ENCODE results near the gene MALT1.
A peak's percentile ranks its signal among the peaks of the same experiment; 100 is the strongest.
"Not testable (repeated sequence)": the region's sequence is repeated elsewhere in the genome, so short reads cannot be mapped to it uniquely, and the experiment has no call there.

MALT1 gene, protein sequence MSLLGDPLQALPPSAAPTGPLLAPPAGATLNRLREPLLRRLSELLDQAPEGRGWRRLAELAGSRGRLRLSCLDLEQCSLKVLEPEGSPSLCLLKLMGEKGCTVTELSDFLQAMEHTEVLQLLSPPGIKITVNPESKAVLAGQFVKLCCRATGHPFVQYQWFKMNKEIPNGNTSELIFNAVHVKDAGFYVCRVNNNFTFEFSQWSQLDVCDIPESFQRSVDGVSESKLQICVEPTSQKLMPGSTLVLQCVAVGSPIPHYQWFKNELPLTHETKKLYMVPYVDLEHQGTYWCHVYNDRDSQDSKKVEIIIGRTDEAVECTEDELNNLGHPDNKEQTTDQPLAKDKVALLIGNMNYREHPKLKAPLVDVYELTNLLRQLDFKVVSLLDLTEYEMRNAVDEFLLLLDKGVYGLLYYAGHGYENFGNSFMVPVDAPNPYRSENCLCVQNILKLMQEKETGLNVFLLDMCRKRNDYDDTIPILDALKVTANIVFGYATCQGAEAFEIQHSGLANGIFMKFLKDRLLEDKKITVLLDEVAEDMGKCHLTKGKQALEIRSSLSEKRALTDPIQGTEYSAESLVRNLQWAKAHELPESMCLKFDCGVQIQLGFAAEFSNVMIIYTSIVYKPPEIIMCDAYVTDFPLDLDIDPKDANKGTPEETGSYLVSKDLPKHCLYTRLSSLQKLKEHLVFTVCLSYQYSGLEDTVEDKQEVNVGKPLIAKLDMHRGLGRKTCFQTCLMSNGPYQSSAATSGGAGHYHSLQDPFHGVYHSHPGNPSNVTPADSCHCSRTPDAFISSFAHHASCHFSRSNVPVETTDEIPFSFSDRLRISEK

GRCh38 chr18:58671111-58671631 lies at the start of gene MALT1:
MALT1 (plus strand) TSS chr18:58671465; CDS start chr18:58671644, 179 bp downstream.
- peak; percentile 86 to 94 for DNase-seq (ENCODE audit: low read depth in 2 of 2)

- DNase-seq (ENCODE audit: low read depth in 2 of 2): no peak
Measured at GRCh38 chr18:58624011-58624410, 47.3 kb upstream of the MALT1 start.

DNA sequence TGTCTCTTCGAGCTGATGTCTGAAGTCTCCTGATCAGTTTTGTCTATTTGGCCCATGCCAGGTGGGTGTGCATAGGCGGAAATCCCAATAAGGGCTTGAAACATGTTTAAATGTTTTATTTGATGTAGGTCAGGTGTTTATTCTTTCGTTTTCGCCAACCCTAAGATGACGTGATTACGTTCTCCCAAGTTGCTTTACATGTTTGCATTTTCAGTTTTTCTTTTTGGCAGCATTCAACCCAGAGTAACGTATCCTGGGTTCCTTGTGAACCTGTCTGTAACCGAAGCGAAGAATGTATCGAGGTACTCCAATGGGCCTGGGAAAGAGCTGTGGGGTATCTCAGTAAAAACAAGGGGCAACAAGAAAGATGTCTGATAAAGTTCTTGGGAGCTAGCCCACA lies 45.4 kb upstream of the MALT1 start:
- no peak for DNase-seq (ENCODE audit: low read depth in 2 of 2)

- DNase-seq (ENCODE audit: low read depth in 2 of 2): no peak
Measured at GRCh38 chr18:58630071-58630470, 41.2 kb upstream of the MALT1 start.

- DNase-seq (ENCODE audit: low read depth in 2 of 2): no peak
Measured at GRCh38 chr18:58631301-58631700, 40.0 kb upstream of the MALT1 start.

DNA sequence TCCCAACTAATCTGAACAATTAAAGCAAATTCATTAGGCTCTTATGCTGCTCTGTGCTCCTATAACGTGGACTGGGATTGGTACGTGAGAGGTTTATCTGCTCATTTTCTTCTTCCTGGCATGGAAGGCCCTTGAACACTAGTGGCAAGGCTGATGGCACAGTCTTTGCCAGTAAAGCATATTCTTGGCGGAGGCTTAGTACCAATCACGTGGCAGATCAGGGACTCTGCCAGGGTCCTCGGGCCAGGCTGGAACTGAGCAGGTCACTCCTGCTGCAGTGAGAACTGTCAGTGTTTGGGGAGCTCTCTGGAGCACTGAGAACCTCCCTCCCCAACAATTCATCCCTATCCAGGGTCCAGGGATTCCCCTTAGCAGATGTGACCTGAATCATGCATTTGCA lies 38.7 kb upstream of the MALT1 start:
- DNase-seq (ENCODE audit: low read depth in 2 of 2): no peak

GRCh38 chr18:58633874-58634273 lies 37.4 kb upstream of the MALT1 start:
- no peak for DNase-seq (ENCODE audit: low read depth in 2 of 2)

DNA sequence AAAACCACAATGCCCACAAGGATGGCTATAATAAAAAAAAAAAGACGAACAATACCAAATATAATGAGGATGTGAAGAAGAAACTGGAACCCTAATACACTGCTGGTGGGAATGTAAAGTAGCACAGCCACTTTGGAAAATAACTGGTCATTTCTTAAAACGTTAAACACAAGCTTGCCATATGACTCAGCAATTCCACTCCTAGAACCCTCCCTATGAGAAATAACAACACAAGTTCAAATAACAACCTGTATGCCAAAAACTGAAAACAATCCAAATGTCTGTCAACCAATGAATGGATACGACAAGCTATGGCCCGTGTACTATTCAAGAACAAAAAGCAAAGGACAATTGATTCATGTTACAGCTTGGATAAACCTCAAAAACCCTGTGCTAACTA lies 35.4 kb upstream of the MALT1 start:
- no peak for DNase-seq (ENCODE audit: low read depth in 2 of 2)

DNA sequence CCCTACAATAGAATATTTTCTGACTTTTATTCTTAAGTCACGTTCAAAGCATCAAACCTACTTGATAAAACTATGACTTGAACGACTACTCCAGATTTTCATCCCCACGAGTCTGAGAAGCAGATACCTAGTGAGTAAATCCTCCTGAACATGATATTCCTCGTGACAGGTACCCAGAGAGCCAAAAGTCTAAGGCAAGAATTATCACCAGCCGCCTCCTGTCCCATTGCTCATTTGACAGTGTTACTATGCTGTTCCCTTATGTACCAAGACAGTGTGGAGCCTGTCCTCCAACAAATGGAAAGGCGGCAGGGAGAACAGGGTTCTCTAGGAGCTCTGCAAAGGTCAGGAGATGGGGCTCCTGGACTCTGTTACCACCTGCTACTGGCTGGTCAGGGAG lies 34.1 kb upstream of the MALT1 start:
- no peak for DNase-seq (ENCODE audit: low read depth in 2 of 2)

DNA sequence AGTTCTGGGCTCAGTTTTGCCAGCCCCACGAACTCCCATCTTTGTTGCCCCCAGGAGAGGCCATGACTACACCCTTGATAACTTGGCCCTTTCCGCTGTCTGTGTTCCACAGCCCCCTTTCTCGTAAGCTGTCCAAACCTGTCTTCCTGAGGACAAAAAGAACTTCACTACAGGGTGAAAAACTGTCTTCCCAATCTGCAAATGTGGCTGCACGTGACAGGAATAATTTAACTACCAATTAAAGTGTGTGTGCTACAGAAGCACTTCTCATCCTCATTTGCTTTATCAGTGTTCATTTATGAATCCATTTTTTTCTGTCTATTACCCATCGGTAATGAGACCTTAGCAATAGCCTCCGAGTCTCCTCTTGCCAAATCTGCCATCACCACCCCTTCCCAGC lies 33.3 kb upstream of the MALT1 start:
- no peak for DNase-seq (ENCODE audit: low read depth in 2 of 2)

- no peak for DNase-seq (ENCODE audit: low read depth in 2 of 2)
Measured at GRCh38 chr18:58638441-58638840, 32.8 kb upstream of the MALT1 start.

DNA sequence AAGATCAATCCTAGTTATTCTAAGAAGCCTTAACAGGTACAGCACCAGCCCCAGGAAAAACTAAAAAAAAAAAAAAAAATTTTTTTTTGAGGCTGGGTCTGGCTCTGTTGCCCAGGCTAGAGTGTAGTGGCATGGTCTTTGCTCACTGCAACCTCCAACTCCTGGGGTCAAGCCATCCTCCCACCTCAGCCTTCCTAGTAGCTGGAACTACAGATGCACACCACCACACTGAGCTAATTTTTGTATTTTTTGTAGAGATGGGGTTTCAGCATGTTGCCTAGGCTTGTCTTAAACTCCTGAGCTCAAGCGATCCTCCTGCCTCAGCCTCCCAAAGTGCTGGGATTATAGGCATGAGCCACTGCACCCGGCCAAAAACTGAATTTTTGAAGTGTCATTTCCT lies 32.0 kb upstream of the MALT1 start:
- DNase-seq (ENCODE audit: low read depth in 2 of 2): no peak

- no peak for DNase-seq (ENCODE audit: low read depth in 2 of 2)
Measured at GRCh38 chr18:58639751-58640427, 31.4 kb upstream of the MALT1 start.

- DNase-seq (ENCODE audit: low read depth in 2 of 2): no peak
Measured at GRCh38 chr18:58640428-58640805, 30.8 kb upstream of the MALT1 start.

DNA sequence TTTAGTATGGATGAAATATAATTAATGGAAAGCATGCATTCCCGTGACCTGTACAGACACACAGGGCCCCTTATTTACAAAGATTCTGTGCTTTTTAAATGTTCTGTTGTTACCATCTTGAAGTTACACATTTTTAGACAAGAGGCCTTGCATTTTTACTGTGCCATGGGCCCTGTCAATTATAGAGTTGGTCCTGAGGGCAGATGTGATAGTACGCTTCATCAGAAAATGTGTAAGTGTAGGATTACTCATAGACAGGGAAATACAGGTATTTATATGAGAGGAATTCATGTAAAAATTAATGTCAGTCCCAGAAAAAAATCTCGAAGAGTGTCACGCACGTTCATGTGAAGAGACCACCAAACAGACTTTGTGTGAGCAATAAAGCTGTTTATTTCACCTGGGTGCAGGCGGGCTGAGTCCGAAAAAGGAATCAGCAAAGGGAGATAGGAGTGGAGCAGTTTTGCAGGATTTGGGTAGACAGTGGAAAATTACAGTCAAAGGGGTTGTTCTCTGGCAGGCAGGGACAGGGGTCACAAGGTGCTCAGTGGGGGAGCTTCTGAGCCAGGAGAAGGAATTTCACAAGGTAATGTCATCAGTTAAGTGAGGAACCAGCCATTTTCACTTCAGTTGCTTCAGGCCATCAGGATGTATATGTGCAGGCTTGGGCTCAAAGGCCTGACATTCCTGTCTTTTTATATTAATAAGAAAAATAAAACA lies 30.2 kb upstream of the MALT1 start:
- DNase-seq (ENCODE audit: low read depth in 2 of 2): no peak

- not testable (repeated sequence) for DNase-seq (ENCODE audit: low read depth in 2 of 2)
Measured at GRCh38 chr18:58643557-58643956, 27.7 kb upstream of the MALT1 start.

DNA sequence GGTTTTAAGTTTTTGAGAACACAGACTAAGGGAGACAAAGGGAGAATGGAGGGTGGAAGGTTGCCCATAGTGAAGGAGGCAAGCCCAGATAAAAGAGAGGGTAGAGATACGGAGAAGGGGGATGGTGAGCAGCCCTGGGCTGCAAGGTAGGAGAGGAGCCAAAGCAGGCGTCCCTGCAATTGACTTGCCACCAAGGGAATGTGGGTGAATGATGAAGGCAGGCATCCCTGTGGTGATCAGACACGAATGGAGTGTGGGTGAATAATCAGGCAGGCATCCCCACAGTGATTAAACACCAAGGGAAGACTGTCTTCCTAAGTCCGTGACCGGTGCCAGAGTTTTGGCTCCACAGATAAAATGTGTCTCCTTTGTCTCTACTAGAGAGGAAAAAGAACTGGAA lies 25.9 kb upstream of the MALT1 start:
- no peak for DNase-seq (ENCODE audit: low read depth in 2 of 2)

DNA sequence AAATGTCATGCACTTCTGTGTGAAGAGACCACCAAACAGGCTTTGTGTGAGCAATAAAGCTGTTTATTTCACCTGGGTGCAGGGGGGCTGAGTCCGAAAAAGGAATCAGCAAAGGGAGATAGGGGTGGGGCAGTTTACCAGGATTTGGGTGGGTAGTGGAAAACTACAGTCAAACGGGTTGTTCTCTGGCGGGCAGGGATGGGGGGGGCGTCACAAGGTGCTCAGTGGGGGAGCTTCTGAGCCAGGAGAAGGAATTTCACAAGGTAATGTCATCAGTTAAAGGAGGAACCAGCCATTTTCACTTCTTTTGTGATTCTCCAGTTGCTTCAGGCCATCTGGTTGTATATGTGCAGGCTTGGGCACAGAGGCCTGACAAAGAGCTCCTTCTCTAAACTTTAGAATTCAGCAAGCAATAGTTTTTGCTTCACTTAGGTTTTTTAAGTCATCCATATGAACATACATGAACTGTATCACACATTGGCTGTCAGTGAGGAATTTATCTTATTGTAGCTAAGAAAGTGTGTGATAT lies 24.9 kb upstream of the MALT1 start:
- no peak for DNase-seq (ENCODE audit: low read depth in 2 of 2)

GRCh38 chr18:58649966-58650816 lies 21.1 kb upstream of the MALT1 start:
- no peak for DNase-seq (ENCODE audit: low read depth in 2 of 2)

GRCh38 chr18:58650830-58651229 lies 20.4 kb upstream of the MALT1 start:
- DNase-seq (ENCODE audit: low read depth in 2 of 2): not testable (repeated sequence)
